B cell (primary cell): ENCODE measurements around the gene HSCB.

ENCODE experiments used
- EZH2 ChIP-seq: IDR thresholded peaks from 2 replicates; pipeline ENCODE4 v1.6.1; 2012; ENCODE audit warnings: borderline replicate concordance, low read depth, mild to moderate bottlenecking, moderate library complexity, low read length; ENCODE audit not compliant: insufficient read depth, poor library complexity, severe bottlenecking
- TF ChIP-seq, protein P1 (sequence below): fragments of 200-600 bp; IDR thresholded peaks from one replicate; pipeline ENCODE4 v1.8.0; 2022; ENCODE audit warnings: antibody characterized with exemption, mild to moderate bottlenecking

DNA sequence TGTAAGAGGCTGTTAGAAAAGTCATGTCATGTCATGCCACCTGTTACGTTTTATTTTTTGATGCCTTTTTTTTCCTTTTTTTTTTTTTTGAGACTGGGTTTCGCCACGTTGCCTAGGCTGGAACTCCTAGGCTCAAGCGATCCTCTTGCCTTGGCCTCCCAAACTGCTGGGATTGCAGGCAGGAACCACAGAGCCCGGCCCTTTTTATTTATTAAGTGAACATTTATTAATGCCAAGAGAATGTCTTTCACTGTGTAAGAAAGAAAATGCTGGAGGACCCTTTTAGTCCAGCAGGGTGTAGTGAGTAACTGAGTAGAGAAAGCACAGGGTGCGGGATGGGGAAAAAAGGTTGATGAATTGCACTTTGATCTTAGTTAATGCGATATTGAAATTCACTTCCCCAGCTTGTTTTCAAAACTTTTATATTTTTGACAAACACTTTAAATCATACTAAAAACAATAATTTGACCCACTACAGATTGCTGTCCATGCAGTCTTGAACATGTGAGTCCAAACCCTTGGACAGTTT is 60.8 kb downstream of the HSCB start:
- TF ChIP-seq, protein P1, sequence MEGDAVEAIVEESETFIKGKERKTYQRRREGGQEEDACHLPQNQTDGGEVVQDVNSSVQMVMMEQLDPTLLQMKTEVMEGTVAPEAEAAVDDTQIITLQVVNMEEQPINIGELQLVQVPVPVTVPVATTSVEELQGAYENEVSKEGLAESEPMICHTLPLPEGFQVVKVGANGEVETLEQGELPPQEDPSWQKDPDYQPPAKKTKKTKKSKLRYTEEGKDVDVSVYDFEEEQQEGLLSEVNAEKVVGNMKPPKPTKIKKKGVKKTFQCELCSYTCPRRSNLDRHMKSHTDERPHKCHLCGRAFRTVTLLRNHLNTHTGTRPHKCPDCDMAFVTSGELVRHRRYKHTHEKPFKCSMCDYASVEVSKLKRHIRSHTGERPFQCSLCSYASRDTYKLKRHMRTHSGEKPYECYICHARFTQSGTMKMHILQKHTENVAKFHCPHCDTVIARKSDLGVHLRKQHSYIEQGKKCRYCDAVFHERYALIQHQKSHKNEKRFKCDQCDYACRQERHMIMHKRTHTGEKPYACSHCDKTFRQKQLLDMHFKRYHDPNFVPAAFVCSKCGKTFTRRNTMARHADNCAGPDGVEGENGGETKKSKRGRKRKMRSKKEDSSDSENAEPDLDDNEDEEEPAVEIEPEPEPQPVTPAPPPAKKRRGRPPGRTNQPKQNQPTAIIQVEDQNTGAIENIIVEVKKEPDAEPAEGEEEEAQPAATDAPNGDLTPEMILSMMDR: no peak
- TF ChIP-seq EZH2: no peak
